Mucosa of descending colon (tissue), 3 donors: ENCODE results near the gene ADGRG1. TPM values are rescaled to one million over a fixed set of nuclear protein-coding genes. Genes with fewer than 3 reads are reported as not detected.

ENCODE experiments used
- ATAC-seq: fragments of 200-7000 bp; cut with Tn5 transposase; one replicate; pipeline ENCODE4 v1.9.1; 2020; ENCODE audit warnings: mild to moderate bottlenecking, moderate library complexity
- DNase-seq, 3 donors: peaks; one replicate each; pipeline ENCODE4 v3.0.0-alpha.2; 2020
- H3K36me3 ChIP-seq: fragments of 200-600 bp; one replicate; pipeline ENCODE4 v1.8.0; 2021; ENCODE audit warnings: low read depth, mild to moderate bottlenecking
- H3K4me1 ChIP-seq: fragments of 200-600 bp; one replicate; pipeline ENCODE4 v1.8.0; 2021; ENCODE audit warnings: low read depth, mild to moderate bottlenecking
- H3K4me3 ChIP-seq: fragments of 200-600 bp; one replicate; pipeline ENCODE4 v1.8.0; 2021; ENCODE audit warnings: mild to moderate bottlenecking
- H3K9me3 ChIP-seq: fragments of 200-600 bp; one replicate; pipeline ENCODE4 v1.8.0; 2021; ENCODE audit warnings: mild to moderate bottlenecking
- CTCF ChIP-seq: fragments of 200-600 bp; IDR thresholded peaks from one replicate; pipeline ENCODE4 v1.8.0; 2022; ENCODE audit warnings: antibody characterized with exemption, mild to moderate bottlenecking
- intact Hi-C, 2 donors: fragments of 100-400 bp; cut with DNase I in 1 of 2; cut with micrococcal nuclease in 1 of 2; formaldehyde crosslinking; loops; one replicate each; pipeline versions ENCODE4 v1.11.0 to v1.11.1; 2022; cut with DNase I, micrococcal nuclease
- total RNA-seq, 3 donors: library from RNA; stranded (reverse); fragmentation: NEBNext Ultra II Directional in 2 of 3; extraction: Animal tissue kit (Norgen Biotek cat#: 25700) in 2 of 3; gene quantifications; one replicate each; pipeline versions ENCODE4 v1.2.1 to v1.2.4, GENCODE V29; 2021 to 2023
- donor health status: DM: no; HTN: no; CAD: no; lungs with moderate emphysema.
- donor health status: DM: no; HTN: no; CAD: no.
- donor health status: DM: no; HTN: yes; CAD: no.

ADGRG1 gene
- total RNA-seq, 3 donors from 2014 or later = 37.0 to 104 (median 98.4) TPM

GRCh38 chr16:57601801-57602478, 26.5 kb upstream of the ADGRG1 start:
- DNase-seq = no peak
- Histone ChIP-seq H3K4me1 (peaks cover 5% of the 10 kb centered on the region), H3K36me3 (no peaks in the 10 kb centered on the region), H3K4me3 (no peak overlapping the region), H3K9me3 (no peaks in the 10 kb centered on the region)
- no peak for TF ChIP-seq CTCF
- intact Hi-C loops = no loop called here
- peak; percentile 48 for ATAC-seq

GRCh38 chr16:57603115-57604024, 25.1 kb upstream of the ADGRG1 start:
- Histone ChIP-seq H3K9me3 (no peaks in the 10 kb centered on the region), H3K4me1 (peaks cover 5% of the 10 kb centered on the region), H3K4me3 (no peak overlapping the region), H3K36me3 (no peaks in the 10 kb centered on the region)
- DNase-seq (no peak), ATAC-seq (no peak)
- intact Hi-C loops = no loop called here
- TF ChIP-seq CTCF = no peak

- ATAC-seq = no peak
- no peaks in the 10 kb centered on the region for H3K36me3 ChIP-seq
- intact Hi-C loops = no loop called here
- TF ChIP-seq CTCF = no peak
- H3K9me3 ChIP-seq = no peaks in the 10 kb centered on the region
- DNase-seq = no peak
- H3K4me3 ChIP-seq = no peak overlapping the region
- peaks cover 9% of the 10 kb centered on the region for H3K4me1 ChIP-seq
These were observed 24.3 kb upstream of the ADGRG1 start for GRCh38 chr16:57604177-57604576.

- Histone ChIP-seq H3K9me3 (no peaks in the 10 kb centered on the region), H3K4me3 (no peak overlapping the region), H3K4me1 (peaks cover 13% of the 10 kb centered on the region), H3K36me3 (no peaks in the 10 kb centered on the region)
- TF ChIP-seq CTCF = no peak
- no peak for DNase-seq
- intact Hi-C loops = no loop called here
- ATAC-seq = peak; percentile 3
These were observed 22.1 kb upstream of the ADGRG1 start for GRCh38 chr16:57606147-57606846.

GRCh38 chr16:57606847-57607501, 21.5 kb upstream of the ADGRG1 start:
- peak; percentile 59 to 77 (median 73) for DNase-seq
- intact Hi-C loops = no loop called here
- H3K4me1 ChIP-seq = peaks cover 13% of the 10 kb centered on the region

More at GRCh38 chr16:57606847-57607501, 21.5 kb upstream of the ADGRG1 start:
- TF ChIP-seq CTCF = no peak
- Histone ChIP-seq H3K9me3 (no peaks in the 10 kb centered on the region), H3K36me3 (no peaks in the 10 kb centered on the region), H3K4me3 (no peak overlapping the region)
- ATAC-seq = peak; percentile 90
